ENCODE results near the gene PPFIBP1.
"Not testable (repeated sequence)": the region's sequence is repeated elsewhere in the genome, so short reads cannot be mapped to it uniquely, and the experiment has no call there.

- TF ChIP-seq CTCF (conservative IDR thresholded peaks at IDR 0.05; ENCODE audit: low read depth, low read length); POLR2A (IDR thresholded peaks at IDR 0.05; ENCODE audit: low read depth, low read length); MXI1 (IDR thresholded peaks at IDR 0.05; ENCODE audit: borderline replicate concordance, low read depth, low read length); CEBPB (IDR thresholded peaks at IDR 0.05; ENCODE audit: low read depth, low read length); ELK1 (IDR thresholded peaks at IDR 0.05; ENCODE audit: borderline replicate concordance, low read depth, low read length): not testable (repeated sequence)
Measured at GRCh38 chr12:27642892-27643291, 118.9 kb downstream of the PPFIBP1 start.

Data from IMR-90 (cell line).